ENCODE data around the gene CC2D1A. TPM values are rescaled to one million over a fixed set of nuclear protein-coding genes. Genes with fewer than 3 reads are reported as not detected.

Gene CC2D1A
- total RNA-seq, 4 donors from 2014 or later, result 28.0 to 56.9 (median 36.0) TPM

DNA sequence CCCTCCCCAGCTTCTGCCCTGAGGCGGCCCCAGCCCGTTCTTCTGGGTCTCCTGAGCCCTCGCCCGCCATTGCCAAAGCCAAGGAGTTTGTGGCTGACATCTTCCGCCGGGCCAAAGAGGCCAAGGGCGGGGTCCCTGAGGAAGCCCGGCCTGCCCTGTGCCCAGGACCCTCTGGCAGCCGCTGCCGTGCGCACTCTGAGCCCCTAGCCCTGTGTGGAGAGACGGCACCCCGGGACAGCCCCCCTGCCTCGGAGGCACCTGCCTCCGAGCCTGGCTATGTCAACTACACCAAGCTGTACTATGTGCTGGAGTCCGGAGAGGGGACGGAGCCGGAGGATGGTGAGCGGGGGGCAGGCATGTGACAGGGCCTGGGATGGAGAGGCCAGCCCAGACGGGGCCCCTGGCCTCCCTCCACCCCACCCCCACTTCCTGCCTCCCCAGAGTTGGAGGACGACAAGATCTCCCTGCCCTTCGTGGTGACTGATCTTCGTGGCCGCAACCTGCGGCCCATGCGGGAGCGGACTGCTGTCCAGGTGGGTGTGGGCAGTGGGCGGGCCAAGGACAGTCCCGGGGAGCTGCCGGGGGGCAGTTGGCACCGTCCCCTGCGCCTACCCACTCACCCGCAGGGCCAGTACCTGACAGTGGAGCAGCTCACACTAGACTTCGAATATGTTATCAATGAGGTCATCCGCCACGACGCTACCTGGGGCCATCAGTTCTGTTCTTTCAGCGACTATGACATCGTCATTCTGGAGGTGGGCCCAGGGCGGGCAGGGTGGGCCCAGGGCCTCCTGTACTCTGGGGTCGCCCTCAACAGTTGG, 53.4 kb downstream of the CC2D1A start:
- no peak overlapping the region for H3K27ac ChIP-seq
- no peaks in the 10 kb centered on the region for H3K9me3 ChIP-seq
- no peak overlapping the region for H3K4me3 ChIP-seq
- TF ChIP-seq POLR2A (IDR thresholded peaks at IDR 0.05), result no peak
- TF ChIP-seq, protein P1, sequence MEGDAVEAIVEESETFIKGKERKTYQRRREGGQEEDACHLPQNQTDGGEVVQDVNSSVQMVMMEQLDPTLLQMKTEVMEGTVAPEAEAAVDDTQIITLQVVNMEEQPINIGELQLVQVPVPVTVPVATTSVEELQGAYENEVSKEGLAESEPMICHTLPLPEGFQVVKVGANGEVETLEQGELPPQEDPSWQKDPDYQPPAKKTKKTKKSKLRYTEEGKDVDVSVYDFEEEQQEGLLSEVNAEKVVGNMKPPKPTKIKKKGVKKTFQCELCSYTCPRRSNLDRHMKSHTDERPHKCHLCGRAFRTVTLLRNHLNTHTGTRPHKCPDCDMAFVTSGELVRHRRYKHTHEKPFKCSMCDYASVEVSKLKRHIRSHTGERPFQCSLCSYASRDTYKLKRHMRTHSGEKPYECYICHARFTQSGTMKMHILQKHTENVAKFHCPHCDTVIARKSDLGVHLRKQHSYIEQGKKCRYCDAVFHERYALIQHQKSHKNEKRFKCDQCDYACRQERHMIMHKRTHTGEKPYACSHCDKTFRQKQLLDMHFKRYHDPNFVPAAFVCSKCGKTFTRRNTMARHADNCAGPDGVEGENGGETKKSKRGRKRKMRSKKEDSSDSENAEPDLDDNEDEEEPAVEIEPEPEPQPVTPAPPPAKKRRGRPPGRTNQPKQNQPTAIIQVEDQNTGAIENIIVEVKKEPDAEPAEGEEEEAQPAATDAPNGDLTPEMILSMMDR (IDR thresholded peaks at IDR 0.05), result no peak
- peaks cover 0 to 20% (median 0%) of the 10 kb centered on the region in 3 donors for H3K4me1 ChIP-seq
- H3K36me3 ChIP-seq, result peaks cover 17 to 100% (median 44%) of the 10 kb centered on the region in 3 donors
- intact Hi-C loops (cut with DNase I), result no loop called here
- no peaks in the 10 kb centered on the region for H3K27me3 ChIP-seq
- 74 to 83% methylated on average over 10 to 18 of the region's 41 CpGs for WGBS, 2 donors
- no peak for DNase-seq

DNA sequence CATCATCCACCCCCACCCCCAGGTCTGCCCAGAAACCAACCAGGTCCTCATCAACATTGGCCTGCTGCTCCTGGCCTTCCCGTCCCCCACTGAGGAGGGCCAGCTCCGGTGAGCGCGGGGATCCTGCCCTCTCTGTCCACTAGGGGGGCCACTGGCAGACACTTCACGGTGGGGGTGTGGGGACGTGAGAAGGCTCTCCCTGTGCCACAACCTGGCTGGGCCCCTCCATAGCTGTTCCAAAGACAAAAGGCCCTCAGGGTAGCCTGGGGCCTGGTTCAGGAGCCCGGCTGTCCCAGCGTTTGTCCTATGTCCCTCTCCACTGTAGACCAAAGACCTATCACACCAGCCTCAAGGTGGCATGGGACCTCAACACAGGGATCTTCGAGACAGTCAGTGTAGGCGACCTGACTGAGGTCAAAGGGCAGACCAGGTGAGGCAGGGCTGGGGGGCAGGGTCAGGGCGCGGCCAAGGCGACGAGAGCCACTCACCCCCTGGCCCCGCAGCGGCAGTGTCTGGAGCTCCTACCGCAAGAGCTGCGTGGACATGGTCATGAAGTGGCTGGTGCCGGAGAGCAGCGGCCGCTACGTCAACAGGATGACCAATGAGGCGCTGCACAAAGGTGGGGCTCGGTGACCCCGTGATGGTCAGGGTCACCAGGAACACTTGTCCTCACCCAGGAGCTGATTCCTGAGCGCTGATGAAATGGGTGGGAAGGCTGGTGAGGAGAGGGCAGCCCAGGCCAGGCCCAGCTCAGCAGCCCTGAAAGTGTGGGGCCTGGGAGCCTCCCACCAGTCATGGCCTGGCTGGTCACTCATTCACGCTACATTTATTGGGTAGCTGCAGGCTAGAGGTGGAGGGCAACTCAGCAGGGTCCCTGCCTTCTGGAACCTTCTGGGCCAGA, 54.2 kb downstream of the CC2D1A start:
- 94 to 99% methylated on average over 13 of the region's 27 CpGs for WGBS, 2 donors
- no peak for DNase-seq
- intact Hi-C loops (cut with DNase I), result no loop called here
- Histone ChIP-seq H3K27me3 (no peaks in the 10 kb centered on the region), H3K36me3 (peaks cover 17 to 100% (median 41%) of the 10 kb centered on the region in 3 donors), H3K27ac (no peak overlapping the region), H3K9me3 (no peaks in the 10 kb centered on the region), H3K4me1 (peaks cover 0 to 20% (median 0%) of the 10 kb centered on the region in 3 donors), H3K4me3 (no peak overlapping the region)
- TF ChIP-seq, protein P1 (IDR thresholded peaks at IDR 0.05), result peak in 1 of 6 experiments; percentile 19
- no peak for TF ChIP-seq POLR2A (IDR thresholded peaks at IDR 0.05)

DNA sequence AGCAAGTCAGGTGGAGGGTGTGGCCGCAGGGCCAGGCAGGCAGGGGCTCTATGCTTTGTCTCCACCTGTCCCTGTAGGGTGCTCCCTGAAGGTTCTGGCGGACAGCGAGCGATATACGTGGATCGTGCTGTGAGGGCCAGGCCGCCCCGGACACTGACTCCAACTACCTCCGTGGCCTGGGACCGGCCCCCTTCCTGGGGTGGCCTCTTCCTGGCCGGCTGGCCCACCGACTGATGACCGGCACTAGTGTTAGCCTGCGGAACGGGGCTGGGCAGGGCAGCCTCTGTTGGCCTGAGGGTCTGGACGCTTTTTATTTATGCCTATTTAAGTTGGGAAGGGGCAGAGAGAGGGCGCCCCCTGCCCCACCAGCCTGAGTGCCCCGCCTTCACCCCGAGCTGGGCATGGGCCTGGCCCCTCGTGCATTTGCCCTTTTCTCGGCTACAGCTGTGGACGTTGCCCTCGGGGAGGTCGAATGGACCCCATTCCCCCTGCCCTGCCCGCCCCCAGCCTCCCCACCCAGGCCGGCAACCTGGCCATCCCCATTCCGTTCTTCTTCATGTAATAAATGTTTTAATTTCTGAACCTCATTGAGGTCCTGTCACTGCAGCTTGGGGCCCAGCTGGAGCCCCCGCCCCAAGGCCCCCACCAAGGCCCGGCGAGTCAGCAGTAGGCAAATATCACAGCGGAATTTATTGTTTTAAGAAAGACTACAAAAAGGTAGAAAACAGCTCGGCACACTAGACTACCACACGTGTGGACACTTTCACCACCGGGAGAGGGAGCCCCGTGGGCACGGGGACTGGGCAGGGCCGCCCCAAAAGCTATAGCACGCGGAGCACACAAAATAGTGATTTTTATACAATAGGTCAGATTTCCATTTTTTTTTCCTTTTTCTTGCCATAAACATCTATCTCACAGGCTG, 55.1 kb downstream of the CC2D1A start:
- no peak for DNase-seq
- intact Hi-C loops (cut with DNase I), result no loop called here

DNA sequence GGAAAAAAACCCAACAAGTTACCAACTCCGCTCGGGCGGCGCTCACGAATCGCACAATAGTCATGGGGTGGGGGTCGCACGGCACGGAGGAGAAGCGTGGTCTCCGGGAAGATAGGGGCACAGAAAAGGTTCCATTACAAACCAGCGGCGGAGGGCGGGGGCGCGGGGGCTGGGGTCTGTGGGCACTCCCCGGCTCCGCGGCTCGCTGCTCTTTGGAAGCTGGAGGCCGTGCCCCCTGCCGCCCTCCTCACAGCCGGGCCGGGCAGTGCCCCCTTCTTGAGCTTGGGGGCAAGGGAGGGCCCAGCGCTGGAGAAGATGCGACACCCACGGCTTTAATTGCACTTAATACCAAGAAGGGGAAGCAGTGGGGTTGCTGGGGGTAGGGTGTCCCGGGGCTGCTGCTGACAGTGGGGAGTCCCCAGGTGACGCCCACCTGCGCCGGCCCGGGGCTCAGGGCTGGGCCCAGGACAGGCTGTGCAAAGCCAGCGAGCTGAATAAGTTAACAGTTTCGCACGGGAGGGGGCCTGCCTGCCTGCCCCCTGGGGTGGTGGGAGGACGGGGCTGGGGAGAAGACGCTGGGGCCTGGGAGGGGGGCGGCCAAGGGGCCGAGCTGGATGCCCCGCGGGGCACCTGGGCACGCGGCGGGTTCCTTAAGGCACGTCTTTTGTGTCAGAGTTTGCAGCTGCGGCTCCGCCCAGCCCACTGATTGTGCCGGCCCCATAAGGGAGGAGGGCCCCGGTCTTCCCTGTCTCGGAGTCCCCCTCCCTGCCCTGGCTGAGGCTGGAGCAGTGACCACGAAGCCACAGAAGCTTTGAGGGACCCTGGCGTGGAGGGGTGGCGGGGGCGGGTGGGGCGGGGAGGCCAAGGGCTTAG, 56.1 kb downstream of the CC2D1A start:
- Histone ChIP-seq H3K4me3 (peak overlapping the region in 3 of 4 donors; percentile 31 to 54 (median 39)), H3K4me1 (peaks cover 0 to 20% (median 0%) of the 10 kb centered on the region in 3 donors), H3K27ac (peak overlapping the region in 2 of 4 donors; percentile 28 to 50), H3K9me3 (no peaks in the 10 kb centered on the region), H3K27me3 (no peaks in the 10 kb centered on the region), H3K36me3 (peaks cover 13 to 100% (median 37%) of the 10 kb centered on the region in 3 donors)
- TF ChIP-seq, protein P1 (IDR thresholded peaks at IDR 0.05), result no peak
- TF ChIP-seq POLR2A (IDR thresholded peaks at IDR 0.05), result no peak
- DNase-seq, result no peak
- intact Hi-C loops (cut with DNase I), result no loop called here
- 80 to 88% methylated on average over 3 to 23 of the region's 55 CpGs for WGBS, 2 donors

More for the DNA sequence above, 55.1 kb downstream of the CC2D1A start:
- peaks cover 12 to 100% (median 41%) of the 10 kb centered on the region in 3 donors for H3K36me3 ChIP-seq
- H3K9me3 ChIP-seq, result no peaks in the 10 kb centered on the region
- peaks cover 0 to 20% (median 0%) of the 10 kb centered on the region in 3 donors for H3K4me1 ChIP-seq
- no peaks in the 10 kb centered on the region for H3K27me3 ChIP-seq
- WGBS, 2 donors, result 83% methylated on average over 20 to 25 of the region's 39 CpGs
- no peak overlapping the region for H3K4me3 ChIP-seq
- TF ChIP-seq, protein P1 (IDR thresholded peaks at IDR 0.05), result no peak
- no peak for TF ChIP-seq POLR2A (IDR thresholded peaks at IDR 0.05)
- no peak overlapping the region for H3K27ac ChIP-seq
